SIG-M5 treated with dmso at 0.1 percent for 504 hours (cell line): ENCODE results near the gene ZFAND3.

Experiments used
- DNase-seq: peaks from one replicate; lab custom pipeline; 2025; ENCODE audit not compliant: unreplicated experiment; lab: John Stamatoyannopoulos, UW

Gene ZFAND3

DNA sequence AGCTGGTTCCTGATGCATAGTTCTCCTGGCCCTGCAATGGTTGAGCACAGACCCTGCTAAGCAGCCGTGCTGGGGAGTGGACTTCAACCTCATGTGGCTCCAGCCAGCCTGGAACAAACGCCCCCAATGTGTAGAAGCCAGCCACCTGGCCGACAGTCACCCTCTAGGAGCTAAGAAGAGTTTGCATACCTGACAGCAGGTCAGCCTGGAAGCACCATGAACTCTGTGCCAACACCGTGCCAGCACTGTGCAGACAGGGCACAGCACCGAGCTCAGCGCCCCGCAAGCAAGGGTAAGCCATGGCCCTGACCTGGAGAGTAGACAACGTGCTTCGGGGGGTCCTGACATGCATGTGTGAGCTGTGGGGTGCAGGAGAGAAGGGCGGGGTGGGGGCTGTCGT is 356.3 kb downstream of the ZFAND3 start:
- no peak for DNase-seq

GRCh38 chr6:38176797-38177751 is 357.5 kb downstream of the ZFAND3 start:
- DNase-seq: no peak

DNA sequence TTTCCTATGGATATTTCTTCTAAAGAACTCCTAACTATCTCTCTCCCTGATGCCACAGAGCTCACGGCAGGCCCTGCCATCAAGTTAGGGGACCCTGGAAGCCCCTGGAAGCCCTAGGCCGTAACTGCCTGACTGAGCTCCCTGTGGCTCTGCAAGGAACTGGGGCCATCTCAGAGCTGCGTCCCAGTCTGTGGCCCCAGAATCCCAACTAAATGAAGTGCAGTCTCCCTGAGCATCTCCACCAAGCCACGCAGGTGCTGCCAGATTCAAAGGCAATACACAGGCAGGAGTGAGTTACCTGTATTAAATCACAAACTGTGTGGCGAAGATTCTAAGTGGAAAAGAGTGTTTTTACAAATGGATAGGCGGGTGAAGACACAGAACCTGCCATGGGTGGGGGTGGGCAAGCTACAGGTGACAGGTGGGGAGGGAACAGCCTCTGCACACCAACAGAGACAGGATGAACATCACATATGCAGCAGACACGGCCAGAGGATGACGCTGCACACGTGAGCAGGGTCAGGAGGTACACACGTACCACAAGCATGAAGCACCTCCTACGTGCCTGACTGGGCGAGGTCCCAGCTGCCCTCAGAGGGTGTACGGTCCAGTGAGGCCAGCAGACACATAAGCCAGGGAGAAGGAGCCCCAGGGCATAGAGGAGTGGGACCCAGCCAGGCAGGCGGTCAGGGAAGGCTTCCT is 358.5 kb downstream of the ZFAND3 start:
- DNase-seq: no peak

GRCh38 chr6:38178584-38178886 is 359.0 kb downstream of the ZFAND3 start:
- no peak for DNase-seq

- DNase-seq: no peak
Observed at GRCh38 chr6:38179300-38179699, 359.8 kb downstream of the ZFAND3 start.

DNA sequence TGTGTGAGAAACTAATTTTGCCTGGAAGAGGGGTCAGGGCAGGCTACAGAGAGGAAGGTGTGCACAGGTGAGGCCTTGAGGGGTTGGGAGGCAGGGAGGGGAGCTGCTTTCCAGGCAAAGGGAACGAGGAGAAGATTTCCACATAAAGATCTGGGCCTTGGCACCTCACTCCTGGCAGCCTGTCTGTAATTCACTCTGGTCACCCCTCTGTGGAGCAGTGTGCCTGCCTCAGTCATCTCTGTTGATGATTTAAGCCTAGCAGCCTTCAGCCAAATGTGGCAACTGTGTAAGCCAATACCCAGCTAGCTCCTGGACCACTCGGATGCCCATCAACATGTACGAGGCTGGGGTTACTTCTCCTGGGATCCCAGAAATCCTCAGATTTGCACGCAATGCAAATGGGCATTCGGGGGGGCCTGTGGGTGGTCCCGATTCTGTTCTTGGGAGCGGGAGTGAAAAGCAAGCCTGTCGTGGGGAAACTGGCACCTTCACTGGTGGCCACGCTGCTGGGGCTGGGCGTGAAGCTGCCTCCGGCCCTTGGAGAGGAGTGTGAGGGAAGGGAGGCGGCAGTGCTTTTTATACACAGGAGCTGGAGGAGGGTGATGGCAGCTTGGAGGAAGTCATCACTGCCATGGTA is 360.4 kb downstream of the ZFAND3 start:
- DNase-seq: no peak

GRCh38 chr6:38180586-38180985 is 361.1 kb downstream of the ZFAND3 start:
- no peak for DNase-seq

DNA sequence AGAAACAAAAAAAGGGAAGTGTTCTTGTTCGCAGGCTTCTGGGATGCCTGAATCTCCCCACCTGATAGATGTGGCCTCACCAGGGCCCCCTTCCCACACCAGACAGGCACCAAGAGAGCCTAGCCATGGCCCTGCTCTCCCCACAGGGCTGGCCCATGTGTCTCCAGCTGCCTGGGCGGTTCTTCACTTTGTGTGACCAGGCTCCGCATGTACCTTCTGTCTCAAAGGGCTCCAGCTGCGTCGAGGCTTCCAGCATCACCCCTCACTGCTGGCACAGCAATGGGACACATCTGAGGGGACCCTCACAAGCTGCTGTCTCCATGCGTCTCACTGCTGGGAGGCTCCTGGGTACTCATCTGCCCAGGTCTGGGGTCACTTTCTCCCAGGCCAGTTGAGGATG is 362.9 kb downstream of the ZFAND3 start:
- no peak for DNase-seq

DNA sequence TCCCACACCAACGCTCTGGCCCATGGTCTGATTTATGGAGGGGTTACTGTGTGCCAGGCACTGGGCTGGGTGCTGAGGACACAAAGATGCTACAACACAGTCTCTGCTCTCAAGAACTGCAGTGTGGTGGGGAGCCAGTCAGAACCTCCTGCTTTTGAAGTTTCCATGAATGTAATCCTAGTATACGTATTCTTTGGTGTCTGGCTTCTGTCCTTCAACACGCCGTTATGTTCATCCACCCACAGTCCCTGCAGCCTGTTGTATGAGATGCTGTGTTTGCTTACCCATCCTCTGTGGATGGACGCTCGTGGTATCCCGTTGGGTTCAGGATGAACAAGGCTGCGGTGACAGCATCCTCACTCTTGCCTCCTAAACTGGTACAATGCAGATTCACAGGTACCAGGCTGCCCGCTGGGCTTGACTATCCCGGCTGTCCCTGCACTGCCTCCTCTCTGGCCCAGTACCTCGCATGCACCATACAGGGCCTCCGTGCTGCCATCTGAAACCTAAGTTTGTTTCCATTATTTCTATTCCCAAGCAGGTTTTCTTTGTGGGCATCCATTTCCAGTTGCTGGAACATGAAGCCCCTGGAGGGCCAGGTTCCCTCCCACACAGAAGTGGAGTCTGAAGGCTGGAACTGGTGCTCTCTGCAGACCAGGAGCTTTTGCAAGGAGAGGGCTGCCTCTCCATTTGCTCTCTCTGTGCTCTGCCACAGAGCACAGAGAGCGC is 364.5 kb downstream of the ZFAND3 start:
- no peak for DNase-seq

DNA sequence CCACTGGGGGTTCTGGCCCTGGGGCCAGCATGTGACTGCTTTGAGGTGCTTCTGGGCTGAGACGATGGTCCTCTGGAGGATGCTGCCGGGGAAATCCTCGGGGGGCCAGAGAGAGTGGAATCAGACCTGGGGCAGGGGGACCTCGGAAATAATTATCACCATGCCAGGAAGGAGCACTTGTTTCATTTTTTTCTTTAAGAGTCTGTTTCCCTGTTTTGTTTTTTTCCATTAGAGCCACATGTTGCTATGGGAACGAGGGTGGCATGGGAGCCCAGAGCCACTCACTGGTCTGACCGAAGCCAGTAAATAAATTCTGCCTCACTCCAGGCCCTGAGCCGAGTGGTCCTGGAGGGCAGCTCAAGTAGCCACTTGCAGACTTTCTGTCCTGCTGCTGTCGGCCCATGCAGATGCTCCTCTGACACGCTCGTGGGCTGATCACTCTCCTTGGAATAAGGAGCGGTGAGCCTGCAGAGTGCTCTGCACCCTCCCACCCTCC is 365.1 kb downstream of the ZFAND3 start:
- DNase-seq: no peak

DNA sequence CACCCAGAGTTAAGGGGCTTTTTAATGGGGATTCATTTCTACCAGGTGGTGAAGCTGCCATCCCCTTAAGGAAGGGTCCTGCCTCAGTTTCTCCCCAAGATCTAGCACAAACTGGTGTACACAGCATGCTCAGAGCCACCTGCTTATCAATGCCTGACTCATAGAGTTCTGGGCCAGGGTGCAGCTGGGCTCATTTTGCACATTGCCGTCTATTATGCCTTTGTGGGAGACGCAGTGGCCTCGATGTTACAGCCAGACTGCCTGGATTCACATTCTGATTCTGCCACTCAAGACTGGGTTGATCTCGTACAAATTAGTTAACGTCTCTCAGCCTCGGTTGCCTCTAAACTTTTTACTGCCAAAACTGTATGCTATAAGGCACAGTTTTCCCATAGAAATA is 365.7 kb downstream of the ZFAND3 start:
- no peak for DNase-seq

DNA sequence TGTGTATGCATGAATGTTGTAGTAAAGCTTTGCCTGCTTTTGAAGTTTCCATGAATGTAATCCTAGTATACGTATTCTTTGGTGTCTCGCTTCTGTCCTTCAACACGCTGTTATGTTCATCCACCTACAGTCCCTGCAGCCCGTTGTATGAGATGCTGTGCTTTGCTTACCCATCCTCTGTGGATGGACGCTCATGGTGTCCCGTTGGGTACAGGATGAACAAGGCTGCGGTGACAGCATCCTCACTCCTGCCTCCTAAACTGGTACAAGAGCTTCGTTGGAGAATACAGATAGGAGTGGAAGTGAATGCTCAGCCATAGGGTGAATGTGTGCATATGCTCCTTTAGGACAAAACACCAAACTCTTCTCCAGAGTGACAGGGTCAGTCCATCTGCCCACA is 366.2 kb downstream of the ZFAND3 start:
- no peak for DNase-seq

DNA sequence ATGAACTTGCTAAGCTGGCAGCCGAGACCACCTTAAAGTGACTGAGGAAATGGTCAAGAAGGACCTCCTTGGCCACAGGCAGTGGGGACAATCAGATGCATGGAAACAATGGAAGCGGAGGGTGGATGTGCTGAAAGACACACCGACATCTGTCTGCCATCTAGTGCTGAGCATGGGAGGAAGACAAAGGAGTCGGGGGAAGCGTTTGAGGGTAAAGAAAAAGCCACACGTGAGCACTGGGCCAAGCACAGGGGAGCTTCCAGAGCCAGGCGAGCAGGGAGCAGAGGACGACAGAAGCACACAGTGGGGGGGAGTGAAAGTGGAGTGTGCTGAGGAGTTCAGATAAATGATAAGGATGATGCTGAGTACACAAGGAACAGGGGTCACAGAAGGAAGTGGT is 367.8 kb downstream of the ZFAND3 start:
- DNase-seq: no peak

- no peak for DNase-seq
Observed at GRCh38 chr6:38187811-38188590, 368.5 kb downstream of the ZFAND3 start.

DNA sequence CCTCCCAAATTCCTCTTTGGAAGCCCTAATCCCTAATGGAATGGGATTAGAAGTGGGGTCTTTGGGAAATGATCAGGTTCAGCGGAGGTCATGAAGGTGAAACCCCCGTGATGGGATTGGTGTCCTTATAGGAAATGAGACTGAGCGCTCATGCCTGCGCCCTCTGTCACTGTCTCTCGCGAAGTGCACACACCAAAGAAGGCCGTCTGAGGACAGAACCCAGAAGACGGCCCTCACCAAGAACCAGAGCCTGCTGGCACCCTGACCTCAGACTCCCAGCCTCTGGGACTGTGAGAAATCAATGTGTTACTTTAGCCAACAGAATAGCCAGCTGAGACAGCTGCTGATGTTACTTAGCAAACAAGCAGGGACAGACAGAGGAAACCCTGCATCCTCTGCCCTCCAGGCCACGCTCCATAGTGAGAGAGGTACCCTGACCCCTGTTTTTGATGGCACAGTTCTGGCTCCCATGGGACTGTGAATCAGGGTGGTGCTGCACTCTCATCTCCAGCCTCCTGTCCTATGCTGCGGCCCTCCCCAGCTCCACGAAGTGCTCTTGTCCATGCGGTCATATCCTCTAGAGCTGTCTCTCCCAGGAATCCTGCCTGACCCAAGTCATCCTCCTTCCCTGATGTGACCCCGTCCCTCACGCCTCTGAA is 369.3 kb downstream of the ZFAND3 start:
- no peak for DNase-seq

GRCh38 chr6:38191418-38191817 is 371.9 kb downstream of the ZFAND3 start:
- DNase-seq: no peak

DNA sequence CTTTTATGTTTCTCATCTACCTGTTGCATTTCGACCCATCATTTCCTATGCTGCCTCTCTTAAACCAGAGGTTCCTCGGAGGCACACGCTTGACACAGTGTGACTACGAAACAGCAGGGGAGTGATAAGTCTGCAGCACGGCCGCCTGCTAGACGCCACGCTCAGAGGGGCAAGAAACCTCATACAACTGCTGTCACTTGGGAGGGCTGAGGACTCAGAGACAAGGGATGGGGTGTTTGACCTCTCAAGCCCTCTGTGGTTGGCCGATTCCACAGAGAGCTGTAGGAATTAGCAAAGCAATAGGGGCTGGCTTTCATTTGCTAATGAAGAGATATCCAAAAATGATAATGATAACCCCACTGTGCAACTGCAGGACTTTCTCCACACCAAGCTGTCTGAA is 372.5 kb downstream of the ZFAND3 start:
- no peak for DNase-seq

DNA sequence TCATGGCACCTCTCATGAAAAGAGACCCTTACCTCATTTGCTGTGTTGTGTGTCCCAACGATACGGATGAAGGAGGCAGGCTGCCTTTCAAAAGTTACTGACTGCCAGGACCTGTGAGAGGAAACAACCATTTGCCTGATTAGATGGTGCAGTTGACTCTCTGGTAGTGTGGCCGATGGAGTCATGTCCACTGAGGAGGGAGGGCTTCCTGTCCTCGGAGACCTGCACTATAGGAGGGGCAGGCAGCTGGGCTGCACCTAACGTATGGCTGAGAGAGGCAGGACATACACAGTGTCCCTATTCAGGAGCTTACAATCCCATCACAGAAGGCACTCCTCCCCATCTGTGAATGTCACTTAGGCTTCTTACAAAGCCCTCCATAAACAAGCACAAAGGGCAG is 373.0 kb downstream of the ZFAND3 start:
- no peak for DNase-seq

DNA sequence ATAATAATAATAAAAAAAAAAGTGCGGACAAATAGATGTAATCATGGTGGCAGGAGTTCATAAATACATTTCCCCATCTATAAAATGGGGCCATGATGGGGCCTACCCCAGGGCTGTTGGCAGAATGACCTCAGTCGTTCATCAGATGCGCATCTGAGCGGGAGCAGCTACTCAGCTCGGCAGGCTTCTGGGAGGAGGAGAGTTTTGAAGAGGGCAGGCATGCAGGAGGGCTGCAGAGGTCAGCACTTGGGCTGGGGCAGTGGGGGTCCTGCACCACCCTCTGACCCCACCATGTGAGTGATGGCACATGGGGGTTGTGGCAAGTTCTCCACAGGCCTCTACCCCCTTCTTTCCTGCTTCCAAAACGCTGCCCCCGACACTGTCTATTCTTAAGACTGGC is 373.5 kb downstream of the ZFAND3 start:
- DNase-seq: no peak
